NCI-H1417 (cell line): ENCODE data around the gene ANKK1.
A peak's percentile ranks its signal among the peaks of the same experiment; 100 is the strongest.

ENCODE experiments used
- DNase-seq, 3 experiments: peaks; one replicate each; lab custom pipeline; 2025; lab: John Stamatoyannopoulos, UW

Gene ANKK1

DNA sequence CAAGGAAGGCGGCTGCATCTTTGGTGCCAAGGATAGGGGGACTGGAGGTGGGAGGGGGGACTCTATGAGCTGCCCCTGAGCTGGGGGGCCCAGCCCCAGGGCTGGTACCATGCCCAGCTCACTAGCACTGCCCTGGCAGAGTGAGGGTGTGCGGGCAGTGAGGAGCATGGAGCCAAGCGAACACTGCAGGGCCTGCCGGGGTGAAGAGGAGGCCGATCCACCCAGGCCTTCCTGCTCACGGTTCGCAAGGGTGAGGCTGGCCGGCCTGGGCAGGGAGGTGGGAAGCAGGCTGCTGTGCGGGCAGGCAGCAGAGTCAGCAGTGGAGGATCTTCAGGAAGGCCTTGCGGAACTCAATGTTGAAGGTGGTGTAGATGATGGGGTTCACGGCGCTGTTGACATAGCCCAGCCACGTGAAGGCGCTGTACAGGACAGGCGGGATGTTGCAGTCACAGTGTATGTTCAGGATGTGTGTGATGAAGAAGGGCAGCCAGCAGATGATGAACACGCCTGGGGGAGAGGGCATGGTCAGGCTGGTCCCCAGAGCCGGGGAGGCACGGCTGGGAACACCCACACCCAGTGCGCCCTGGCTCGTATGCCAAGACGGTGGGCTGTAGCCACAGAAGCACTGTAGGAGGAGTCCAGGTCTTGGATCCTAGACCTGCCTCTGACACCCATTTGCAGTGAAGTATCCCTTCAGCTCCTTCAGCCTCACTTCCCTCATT, 23.0 kb downstream of the ANKK1 start:
- DNase-seq, result no peak

GRCh38 chr11:113411536-113411935, 24.0 kb downstream of the ANKK1 start:
- DNase-seq, result peak in 1 of 3 experiments; percentile 40

DNA sequence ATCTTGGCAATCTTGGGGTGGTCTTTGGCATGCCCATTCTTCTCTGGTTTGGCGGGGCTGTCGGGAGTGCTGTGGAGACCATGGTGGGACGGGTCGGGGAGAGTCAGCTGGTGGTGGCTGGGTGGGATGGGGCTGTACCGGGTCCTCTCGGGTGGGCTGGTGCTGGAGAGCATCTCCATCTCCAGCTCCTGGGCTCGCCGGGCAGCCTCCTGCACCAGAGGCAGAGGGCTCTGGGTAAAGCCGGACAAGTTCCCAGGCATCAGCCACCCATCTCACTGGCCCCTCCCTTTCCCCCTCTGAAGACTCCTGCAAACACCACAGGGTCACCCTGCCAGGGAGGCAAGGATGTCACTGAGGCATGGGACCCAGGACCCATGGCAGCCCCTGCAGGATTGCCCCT, 25.1 kb downstream of the ANKK1 start:
- no peak for DNase-seq

- DNase-seq, result no peak
Observed at GRCh38 chr11:113415343-113415742, 27.8 kb downstream of the ANKK1 start.

GRCh38 chr11:113417428-113417827, 29.8 kb downstream of the ANKK1 start:
- peak in 2 of 3 experiments; percentile 31 to 40 for DNase-seq

- DNase-seq, result peak in 2 of 3 experiments; percentile 86 to 95
Observed at GRCh38 chr11:113419454-113420003, 31.9 kb downstream of the ANKK1 start.

DNA sequence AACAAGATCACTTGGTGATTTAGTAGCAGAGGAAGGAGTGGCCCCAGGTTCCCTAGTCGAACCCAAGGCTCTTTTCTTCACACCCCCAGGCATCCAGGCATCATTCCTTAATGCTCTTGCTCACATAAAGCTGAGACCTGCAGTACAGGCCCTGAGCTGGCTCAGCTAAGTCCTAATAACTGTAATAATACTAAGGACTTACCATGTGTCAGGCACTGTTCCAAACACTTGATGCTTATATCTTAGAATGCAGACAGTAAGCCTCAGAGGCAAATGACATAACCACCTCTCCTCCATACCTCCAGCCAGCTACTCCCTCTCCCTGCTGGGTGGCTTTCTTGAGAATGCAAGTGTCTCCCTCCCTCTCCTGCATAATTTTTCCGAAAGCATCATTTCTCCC, 33.2 kb downstream of the ANKK1 start:
- DNase-seq, result no peak

- no peak for DNase-seq
Observed at GRCh38 chr11:113426686-113427085, 39.1 kb downstream of the ANKK1 start.

DNA sequence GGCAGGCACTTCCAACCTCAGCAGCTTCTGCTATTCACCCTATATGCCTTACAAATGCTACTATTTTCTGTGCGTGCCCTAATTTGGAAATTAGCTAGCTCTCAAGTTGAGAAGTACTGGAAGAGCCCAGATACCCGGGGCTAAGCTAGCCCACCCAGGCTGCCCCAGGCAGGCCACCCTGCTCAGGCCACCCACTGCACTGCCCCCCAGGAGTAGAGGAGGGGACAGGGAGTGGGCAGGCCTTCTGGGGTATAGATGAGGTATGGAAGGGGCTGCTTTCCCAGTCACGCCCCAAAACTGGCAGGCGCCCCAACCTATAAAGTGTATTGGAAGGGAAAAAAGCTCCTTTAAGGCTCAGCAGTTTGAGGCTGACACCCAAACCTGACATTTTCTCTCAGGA, 44.2 kb downstream of the ANKK1 start:
- DNase-seq, result no peak

GRCh38 chr11:113435190-113435968, 47.8 kb downstream of the ANKK1 start:
- DNase-seq, result no peak

- DNase-seq, result peak in 2 of 3 experiments; percentile 16 to 48
Observed at GRCh38 chr11:113436672-113437252, 49.2 kb downstream of the ANKK1 start.

GRCh38 chr11:113440816-113441215, 53.2 kb downstream of the ANKK1 start:
- no peak for DNase-seq

- no peak for DNase-seq
Observed at GRCh38 chr11:113444502-113445123, 57.0 kb downstream of the ANKK1 start.

DNA sequence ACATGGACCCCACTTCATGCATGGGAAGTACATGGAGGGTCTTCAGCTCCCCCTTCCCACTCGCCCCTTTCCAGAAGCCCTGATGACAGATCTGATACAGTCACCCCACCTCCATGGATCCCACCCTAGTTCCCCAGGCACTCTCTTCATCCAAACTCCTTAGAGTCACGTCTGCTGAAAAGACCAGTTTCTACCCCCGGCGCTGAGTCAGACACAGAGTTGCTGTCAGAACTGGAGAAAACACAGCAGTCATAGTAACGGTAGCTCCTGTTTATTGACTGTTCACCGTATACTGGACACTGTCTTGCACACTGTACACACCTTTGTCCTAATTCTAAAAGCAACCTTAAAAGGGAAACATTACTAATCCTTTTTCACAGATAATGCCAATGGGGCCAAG, 58.5 kb downstream of the ANKK1 start:
- DNase-seq, result no peak

DNA sequence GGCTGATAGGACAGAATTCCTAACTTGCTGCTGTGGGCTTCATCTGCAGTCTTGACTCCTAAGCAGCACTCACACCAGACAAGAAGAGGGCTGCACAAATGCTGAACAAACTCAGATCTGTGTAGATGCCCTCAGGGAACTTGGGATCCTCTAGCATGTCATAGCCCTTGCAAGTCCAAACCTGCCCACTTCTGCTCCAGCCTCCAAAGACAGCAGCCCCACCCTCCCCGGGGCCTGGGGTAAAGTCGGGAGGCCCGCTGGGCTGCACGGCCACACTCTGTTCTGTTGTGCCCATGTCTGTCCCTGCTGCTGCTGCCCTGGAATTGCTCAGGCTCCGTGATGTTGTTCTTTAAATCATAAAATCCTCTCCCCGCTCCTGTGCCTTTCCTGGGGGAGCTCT, 59.4 kb downstream of the ANKK1 start:
- DNase-seq, result peak; percentile 8 to 91 (median 76)

GRCh38 chr11:113447621-113448315, 60.2 kb downstream of the ANKK1 start:
- DNase-seq, result no peak

- peak in 1 of 3 experiments; percentile 28 for DNase-seq
Observed at GRCh38 chr11:113448316-113448677, 60.7 kb downstream of the ANKK1 start.

- DNase-seq, result peak in 1 of 3 experiments; percentile 61
Observed at GRCh38 chr11:113449743-113450142, 62.2 kb downstream of the ANKK1 start.
